Loucy (cell line): Measurements from ENCODE around the gene NEK9.

Experiments used
- H2AFZ ChIP-seq: fragments of 200-600 bp; sonication (generic); 2 replicates; pipeline ENCODE4 v1.6.0; 2016; ENCODE audit warnings: antibody characterized with exemption, mild to moderate bottlenecking, low read length, moderate library complexity
- H3F3A ChIP-seq: fragments of 200-600 bp; 2 replicates; pipeline ENCODE4 v1.6.0; 2016; ENCODE audit warnings: antibody characterized with exemption, low read depth, mild to moderate bottlenecking
- H3K27me3 ChIP-seq: fragments of 200-600 bp; sonication (generic); 2 replicates; pipeline ENCODE4 v1.6.1; 2014; ENCODE audit warnings: low read length, mild to moderate bottlenecking; ENCODE audit not compliant: insufficient read depth, poor library complexity, severe bottlenecking
- H3K36me3 ChIP-seq: fragments of 200-600 bp; sonication (generic); 2 replicates; pipeline ENCODE4 v1.6.1; 2016; ENCODE audit warnings: low read length; ENCODE audit not compliant: insufficient read depth
- H3K4me1 ChIP-seq: fragments of 200-600 bp; sonication (generic); 2 replicates; pipeline ENCODE4 v1.5.1; 2014; ENCODE audit warnings: low read length, mild to moderate bottlenecking; ENCODE audit not compliant: insufficient read depth, poor library complexity, severe bottlenecking
- H3K4me2 ChIP-seq: fragments of 200-600 bp; sonication (generic); 2 replicates; pipeline ENCODE4 v1.6.0; 2014; ENCODE audit warnings: antibody characterized with exemption, low read length, low read depth, mild to moderate bottlenecking; ENCODE audit not compliant: poor library complexity, severe bottlenecking
- H3K4me3 ChIP-seq: fragments of 200-600 bp; sonication (generic); 2 replicates; pipeline ENCODE4 v1.5.1; 2014; ENCODE audit warnings: low read length, mild to moderate bottlenecking, mixed read lengths; ENCODE audit not compliant: poor library complexity, severe bottlenecking
- H3K79me2 ChIP-seq: fragments of 200-600 bp; sonication (generic); 2 replicates; pipeline ENCODE4 v1.6.1; 2014; ENCODE audit warnings: low read length; ENCODE audit not compliant: insufficient read depth
- H3K9ac ChIP-seq: fragments of 200-600 bp; sonication (generic); 2 replicates; pipeline ENCODE4 v1.6.0; 2014; ENCODE audit warnings: mild to moderate bottlenecking, low read depth, low read length, moderate library complexity; ENCODE audit not compliant: poor library complexity, severe bottlenecking
- H3K9me2 ChIP-seq: fragments of 200-600 bp; sonication (generic); replicated peaks from 2 replicates; pipeline ENCODE4 v1.6.1; 2016; ENCODE audit warnings: low read depth, low read length, mixed read lengths
- H3K9me3 ChIP-seq: fragments of 200-600 bp; sonication (generic); 2 replicates; pipeline ENCODE4 v1.6.1; 2014; ENCODE audit warnings: mild to moderate bottlenecking, antibody characterized with exemption, low read length, low read depth; ENCODE audit not compliant: insufficient read depth
- H4K20me1 ChIP-seq: fragments of 200-600 bp; sonication (generic); 2 replicates; pipeline ENCODE4 v1.6.0; 2014; ENCODE audit warnings: antibody characterized with exemption, low read length, mild to moderate bottlenecking; ENCODE audit not compliant: insufficient read depth, poor library complexity, severe bottlenecking
- CTCF ChIP-seq: fragments of 200-600 bp; sonication (generic); conservative IDR thresholded peaks from 2 replicates; pipeline ENCODE4 v1.5.1; 2014; ENCODE audit warnings: mild to moderate bottlenecking, antibody characterized with exemption, low read length
- EZH2phosphoT487 ChIP-seq: fragments of 200-600 bp; IDR thresholded peaks from 2 replicates; pipeline ENCODE4 v1.6.1; 2018; ENCODE audit warnings: antibody characterized with exemption, mild to moderate bottlenecking, moderate library complexity, borderline replicate concordance

NEK9 gene

GRCh38 chr14:75156901-75157300, 30.1 kb upstream of the NEK9 start:
- Histone ChIP-seq H3K79me2 (peaks cover 84% of the 10 kb centered on the region), H3K9me2 (no peaks in the 10 kb centered on the region), H3F3A (no peaks in the 10 kb centered on the region), H4K20me1 (peaks cover 63% of the 10 kb centered on the region), H3K27me3 (no peaks in the 10 kb centered on the region), H3K4me2 (peak overlapping the region; percentile 33), H3K9ac (no peak overlapping the region), H3K4me1 (peaks cover 58% of the 10 kb centered on the region), H2AFZ (no peak overlapping the region), H3K4me3 (peak overlapping the region; percentile 10), H3K9me3 (no peaks in the 10 kb centered on the region), H3K36me3 (peaks cover 2% of the 10 kb centered on the region; the same call in 1 of the 2 replicates)
- no peak for TF ChIP-seq CTCF
- TF ChIP-seq EZH2phosphoT487, result no peak

- peaks cover 84% of the 10 kb centered on the region for H3K79me2 ChIP-seq
- H3F3A ChIP-seq, result no peaks in the 10 kb centered on the region
- peaks cover 50% of the 10 kb centered on the region for H3K4me1 ChIP-seq
- H3K4me3 ChIP-seq, result no peak overlapping the region
- H3K9me2 ChIP-seq, result no peaks in the 10 kb centered on the region
- no peaks in the 10 kb centered on the region for H3K9me3 ChIP-seq
- peaks cover 55% of the 10 kb centered on the region for H4K20me1 ChIP-seq
- no peak overlapping the region for H2AFZ ChIP-seq
- peaks cover 10% of the 10 kb centered on the region; the same call in 1 of the 2 replicates for H3K36me3 ChIP-seq
- no peak overlapping the region for H3K9ac ChIP-seq
- no peaks in the 10 kb centered on the region for H3K27me3 ChIP-seq
- H3K4me2 ChIP-seq, result no peak overlapping the region
- TF ChIP-seq EZH2phosphoT487 (no peak), CTCF (no peak)
Observed at GRCh38 chr14:75156111-75156510, 29.3 kb upstream of the NEK9 start.

GRCh38 chr14:75155169-75155568, 28.3 kb upstream of the NEK9 start:
- H2AFZ ChIP-seq, result no peak overlapping the region
- no peaks in the 10 kb centered on the region for H3K9me2 ChIP-seq
- peak overlapping the region; percentile 6 for H3K4me2 ChIP-seq
- peaks cover 41% of the 10 kb centered on the region for H3K4me1 ChIP-seq
- H4K20me1 ChIP-seq, result peaks cover 47% of the 10 kb centered on the region
- peaks cover 77% of the 10 kb centered on the region for H3K79me2 ChIP-seq
- peaks cover 18% of the 10 kb centered on the region; the same call in 1 of the 2 replicates for H3K36me3 ChIP-seq
- H3K27me3 ChIP-seq, result no peaks in the 10 kb centered on the region
- H3K4me3 ChIP-seq, result no peak overlapping the region
- TF ChIP-seq CTCF (no peak), EZH2phosphoT487 (no peak)
- no peaks in the 10 kb centered on the region for H3K9me3 ChIP-seq
- no peak overlapping the region for H3K9ac ChIP-seq
- no peaks in the 10 kb centered on the region for H3F3A ChIP-seq
